ENCODE data around the gene ZNF441.

DNA sequence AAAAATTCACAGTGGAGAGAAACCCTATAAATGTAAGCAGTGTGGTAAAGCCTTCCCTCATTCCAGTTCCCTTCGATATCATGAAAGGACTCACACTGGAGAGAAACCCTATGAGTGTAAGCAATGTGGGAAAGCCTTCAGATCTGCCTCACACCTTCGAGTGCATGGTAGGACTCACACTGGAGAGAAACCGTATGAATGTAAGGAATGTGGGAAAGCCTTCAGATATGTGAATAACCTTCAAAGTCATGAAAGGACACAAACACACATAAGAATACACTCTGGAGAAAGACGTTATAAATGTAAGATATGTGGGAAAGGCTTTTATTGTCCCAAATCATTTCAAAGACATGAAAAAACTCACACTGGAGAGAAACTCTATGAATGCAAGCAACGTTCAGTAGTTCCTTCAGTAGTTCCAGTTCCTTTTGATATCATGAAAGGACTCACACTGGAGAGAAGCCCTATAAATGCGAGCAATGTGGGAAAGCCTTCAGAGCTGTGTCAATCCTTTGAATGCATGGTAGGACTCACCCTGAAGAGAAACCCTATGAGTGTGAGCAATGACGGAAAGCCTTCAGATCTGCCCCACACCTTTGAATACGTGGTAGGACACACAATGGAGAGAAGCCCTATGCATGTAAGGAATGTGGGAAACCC, 65.6 kb downstream of the ZNF441 start:
- TF ChIP-seq, protein P1, sequence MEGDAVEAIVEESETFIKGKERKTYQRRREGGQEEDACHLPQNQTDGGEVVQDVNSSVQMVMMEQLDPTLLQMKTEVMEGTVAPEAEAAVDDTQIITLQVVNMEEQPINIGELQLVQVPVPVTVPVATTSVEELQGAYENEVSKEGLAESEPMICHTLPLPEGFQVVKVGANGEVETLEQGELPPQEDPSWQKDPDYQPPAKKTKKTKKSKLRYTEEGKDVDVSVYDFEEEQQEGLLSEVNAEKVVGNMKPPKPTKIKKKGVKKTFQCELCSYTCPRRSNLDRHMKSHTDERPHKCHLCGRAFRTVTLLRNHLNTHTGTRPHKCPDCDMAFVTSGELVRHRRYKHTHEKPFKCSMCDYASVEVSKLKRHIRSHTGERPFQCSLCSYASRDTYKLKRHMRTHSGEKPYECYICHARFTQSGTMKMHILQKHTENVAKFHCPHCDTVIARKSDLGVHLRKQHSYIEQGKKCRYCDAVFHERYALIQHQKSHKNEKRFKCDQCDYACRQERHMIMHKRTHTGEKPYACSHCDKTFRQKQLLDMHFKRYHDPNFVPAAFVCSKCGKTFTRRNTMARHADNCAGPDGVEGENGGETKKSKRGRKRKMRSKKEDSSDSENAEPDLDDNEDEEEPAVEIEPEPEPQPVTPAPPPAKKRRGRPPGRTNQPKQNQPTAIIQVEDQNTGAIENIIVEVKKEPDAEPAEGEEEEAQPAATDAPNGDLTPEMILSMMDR (IDR thresholded peaks at IDR 0.05; ENCODE audit: insufficient read depth, low read length, poor library complexity, severe bottlenecking) = no peak
- TF ChIP-seq EZH2phosphoT487 (conservative IDR thresholded peaks at IDR 0.05; ENCODE audit: low read length) = no peak
